Fibroblast of lung (primary cell): ENCODE data around the gene CDKN2A. TPM values are rescaled to one million over a fixed set of nuclear protein-coding genes. Genes with fewer than 3 reads are reported as not detected.
A peak's percentile ranks its signal among the peaks of the same experiment; 100 is the strongest.

Source experiments
- DNase-seq, 2 donors: peaks; one replicate each; pipeline versions ENCODE4 v3.0.0 to v3.0.0-alpha.2; 2010; ENCODE audit warnings: low read depth in 2 of 2
- H2AFZ ChIP-seq: 2 replicates; pipeline ENCODE4 v1.5.1; 2012; ENCODE audit warnings: low read length, control low read depth, inconsistent platforms
- H3K27ac ChIP-seq: 2 replicates; pipeline ENCODE4 v1.5.1; 2011; ENCODE audit warnings: low read length, control low read depth; ENCODE audit not compliant: insufficient read depth
- H3K27me3 ChIP-seq: 2 replicates; pipeline ENCODE4 v1.5.1; 2011; ENCODE audit warnings: mild to moderate bottlenecking, low read length; ENCODE audit not compliant: control insufficient read depth, insufficient read depth
- H3K36me3 ChIP-seq: 2 replicates; pipeline ENCODE4 v1.5.1; 2011; ENCODE audit warnings: low read length; ENCODE audit not compliant: control insufficient read depth, insufficient read depth
- H3K4me1 ChIP-seq: 2 replicates; pipeline ENCODE4 v1.5.1; 2011; ENCODE audit warnings: low read length; ENCODE audit not compliant: control insufficient read depth, insufficient read depth; ENCODE audit errors: extremely low read depth
- H3K4me2 ChIP-seq: 2 replicates; pipeline ENCODE4 v1.5.1; 2011; ENCODE audit warnings: low read length, control low read depth; ENCODE audit not compliant: insufficient read depth; ENCODE audit errors: extremely low read depth
- H3K4me3 ChIP-seq, 4 experiments: fragments of 200-600 bp in 1 of 4; sonication (generic) in 1 of 4; replicated peaks in 1 of 4; 2 replicates each; pipeline ENCODE4 v1.5.1; 2011 to 2016; ENCODE audit warnings: low read length in 4 of 4, low read depth in 3 of 4, mild to moderate bottlenecking in 3 of 4, control low read depth in 2 of 4, inconsistent platforms in 1 of 4, mixed read lengths in 1 of 4; ENCODE audit not compliant: insufficient read depth in 1 of 4; ENCODE audit errors: control extremely low read depth in 1 of 4
- H3K79me2 ChIP-seq: 2 replicates; pipeline ENCODE4 v1.5.1; 2012; ENCODE audit warnings: mild to moderate bottlenecking, low read length, inconsistent platforms; ENCODE audit not compliant: control insufficient read depth, insufficient read depth
- H3K9ac ChIP-seq: 2 replicates; pipeline ENCODE4 v1.5.1; 2011; ENCODE audit warnings: mild to moderate bottlenecking, low read length, control low read depth; ENCODE audit not compliant: insufficient read depth
- H3K9me3 ChIP-seq: 2 replicates; pipeline ENCODE4 v1.5.1; 2012; ENCODE audit warnings: low read depth, low read length; ENCODE audit not compliant: control insufficient read depth, insufficient read depth
- H4K20me1 ChIP-seq: 2 replicates; pipeline ENCODE4 v1.5.1; 2011; ENCODE audit warnings: low read length; ENCODE audit not compliant: control insufficient read depth, insufficient read depth; ENCODE audit errors: extremely low read depth
- CTCF ChIP-seq, 2 donors: IDR thresholded peaks in 1 of 2; conservative IDR thresholded peaks in 1 of 2; 1 replicate in 1 of 2; 2 replicates in 1 of 2; pipeline ENCODE4 v1.5.1; 2011 to 2012; ENCODE audit warnings: low read length in 2 of 2, control low read depth in 1 of 2, inconsistent platforms in 1 of 2, low read depth in 1 of 2, mild to moderate bottlenecking in 1 of 2
- EZH2 ChIP-seq: IDR thresholded peaks from 2 replicates; pipeline ENCODE4 v1.5.1; 2012; ENCODE audit warnings: low read length, control low read depth, mild to moderate bottlenecking; ENCODE audit errors: missing control alignments
- polyA plus RNA-seq, 2 donors: library from polyadenylated mRNA; depleted of rRNA in 1 of 2; stranded (reverse) in 1 of 2; unstranded in 1 of 2; fragments of >200 nt; gene quantifications; 2 replicates each; pipeline ENCODE4 v1.2.1, GENCODE V29; 2011 to 2012; ENCODE audit warnings: missing spikeins in 1 of 2
- total RNA-seq: library from RNA; depleted of rRNA; stranded (reverse); fragments of >200 nt; gene quantifications from 2 replicates; pipeline ENCODE4 v1.2.1, GENCODE V29; 2014

Gene CDKN2A
- total and polyA plus RNA-seq, 2 donors (not counting 1 experiment from before 2014, with no cell fraction given), result 19.2 to 23.5 TPM

- no peaks in the 10 kb centered on the region for H3K36me3 ChIP-seq
- H3K4me3 ChIP-seq, result no peak overlapping the region
- H3K9ac ChIP-seq, result no peak overlapping the region
- H2AFZ ChIP-seq, result no peak overlapping the region
- H3K9me3 ChIP-seq, result no peaks in the 10 kb centered on the region
- H3K27ac ChIP-seq, result no peak overlapping the region
- H3K4me1 ChIP-seq, result peaks cover 3% of the 10 kb centered on the region
- no peaks in the 10 kb centered on the region for H3K27me3 ChIP-seq
- no peaks in the 10 kb centered on the region for H4K20me1 ChIP-seq
- TF ChIP-seq EZH2 (no peak), CTCF (conservative IDR thresholded peaks at IDR 0.05 in 1 of 2, IDR thresholded peaks at IDR 0.05 in 1 of 2; ENCODE audit: low read depth in 1 of 2, low read length in 2 of 2) (no peak)
- DNase-seq, result peak; percentile 11 to 53
- no peak overlapping the region for H3K4me2 ChIP-seq
- H3K79me2 ChIP-seq, result no peaks in the 10 kb centered on the region
These were observed 60.3 kb downstream of the CDKN2A start for GRCh38 chr9:21933865-21934264.

GRCh38 chr9:21933281-21933680 lies 60.9 kb downstream of the CDKN2A start:
- H3K9ac ChIP-seq, result no peak overlapping the region
- no peaks in the 10 kb centered on the region for H3K36me3 ChIP-seq
- no peaks in the 10 kb centered on the region for H3K27me3 ChIP-seq
- H3K79me2 ChIP-seq, result no peaks in the 10 kb centered on the region
- no peak overlapping the region for H3K4me2 ChIP-seq
- H3K27ac ChIP-seq, result no peak overlapping the region
- H3K4me1 ChIP-seq, result peaks cover 3% of the 10 kb centered on the region
- H2AFZ ChIP-seq, result no peak overlapping the region
- no peaks in the 10 kb centered on the region for H3K9me3 ChIP-seq
- no peaks in the 10 kb centered on the region for H4K20me1 ChIP-seq
- DNase-seq, result peak in 1 of 2 donors; percentile 8
- TF ChIP-seq EZH2 (no peak), CTCF (conservative IDR thresholded peaks at IDR 0.05 in 1 of 2, IDR thresholded peaks at IDR 0.05 in 1 of 2; ENCODE audit: low read depth in 1 of 2, low read length in 2 of 2) (no peak)
- no peak overlapping the region for H3K4me3 ChIP-seq

- H3K4me3 ChIP-seq, result no peak overlapping the region
- DNase-seq, result peak in 1 of 2 donors; percentile 11
- H3K9me3 ChIP-seq, result no peaks in the 10 kb centered on the region
- no peaks in the 10 kb centered on the region for H3K27me3 ChIP-seq
- no peaks in the 10 kb centered on the region for H3K79me2 ChIP-seq
- H2AFZ ChIP-seq, result no peak overlapping the region
- no peak overlapping the region for H3K4me2 ChIP-seq
- H4K20me1 ChIP-seq, result no peaks in the 10 kb centered on the region
- H3K9ac ChIP-seq, result no peak overlapping the region
- TF ChIP-seq EZH2 (no peak), CTCF (conservative IDR thresholded peaks at IDR 0.05 in 1 of 2, IDR thresholded peaks at IDR 0.05 in 1 of 2; ENCODE audit: low read depth in 1 of 2, low read length in 2 of 2) (no peak)
- no peaks in the 10 kb centered on the region for H3K36me3 ChIP-seq
- no peak overlapping the region for H3K27ac ChIP-seq
- H3K4me1 ChIP-seq, result peaks cover 3% of the 10 kb centered on the region
These were observed 62.8 kb downstream of the CDKN2A start for GRCh38 chr9:21931428-21931827.
